ENCODE results near the gene DNAJC22. TPM values are rescaled to one million over a fixed set of nuclear protein-coding genes. Genes with fewer than 3 reads are reported as not detected.

The DNAJC22 gene
- total and polyA plus RNA-seq, 12 donors, result 0.01 to 0.59 (median 0.25) TPM; not detected in 4

DNA sequence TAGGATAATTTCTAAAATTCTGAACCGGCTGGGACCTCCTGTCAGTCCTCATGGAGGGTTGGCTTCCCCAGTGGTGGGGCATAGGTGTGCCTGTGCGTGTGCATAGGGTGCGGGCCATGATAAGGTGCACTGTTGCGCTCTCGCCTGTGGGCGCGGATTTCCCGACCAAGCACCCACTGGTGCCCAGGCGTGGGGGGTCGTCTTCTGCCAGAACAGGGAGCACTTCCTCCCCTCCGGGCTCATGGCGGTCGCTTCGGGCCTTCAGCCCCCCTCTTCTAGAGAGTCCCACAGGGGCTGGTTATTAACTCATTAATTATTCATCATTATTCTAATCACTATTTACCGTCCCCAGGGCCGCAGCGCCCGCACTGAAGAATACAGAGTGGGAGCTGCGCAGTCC, 12.5 kb upstream of the DNAJC22 start:
- Histone ChIP-seq H3K27ac (no peak overlapping the region), H3K36me3 (peaks cover 0 to 5% (median 0%) of the 10 kb centered on the region in 9 donors), H3K4me1 (peaks cover 0 to 41% (median 14%) of the 10 kb centered on the region in 9 donors), H3K27me3 (peaks cover 21 to 83% (median 67%) of the 10 kb centered on the region in 7 donors), H3K9me3 (no peaks in the 10 kb centered on the region), H3K4me3 (no peak overlapping the region)
- TF ChIP-seq CTCF (IDR thresholded peaks at IDR 0.05), result no peak
- WGBS, 2 donors, result 34 to 36% methylated on average over 19 of the region's 19 CpGs
- ATAC-seq, result no peak
- intact Hi-C loops (cut with DNase I), result loop anchor here in 1 of 10 donors (5.0 kb wide), 1 partner anchor 37 kb away; the partner anchor contains the start of gene PRPH
- no peak for DNase-seq

- H3K4me3 ChIP-seq, result no peak overlapping the region
- H3K4me1 ChIP-seq, result peaks cover 0 to 41% (median 14%) of the 10 kb centered on the region in 9 donors
- H3K27me3 ChIP-seq, result peaks cover 21 to 87% (median 72%) of the 10 kb centered on the region in 7 donors
- H3K27ac ChIP-seq, result no peak overlapping the region
- no peaks in the 10 kb centered on the region for H3K9me3 ChIP-seq
- peaks cover 0 to under 1% (median 0%) of the 10 kb centered on the region in 9 donors for H3K36me3 ChIP-seq
- intact Hi-C loops (cut with DNase I), result loop anchor here in 3 of 10 donors (5.0 kb wide), 2 partner anchors 37 to 42 kb away; partner anchors contain the start of gene PRPH (in 1 of the 3)
- TF ChIP-seq CTCF (IDR thresholded peaks at IDR 0.05), result no peak
- ATAC-seq (no peak), DNase-seq (no peak)
- 50 to 51% methylated on average over 12 of the region's 12 CpGs for WGBS, 2 donors
Measured at GRCh38 chr12:49334681-49335080, 12.0 kb upstream of the DNAJC22 start.

DNA sequence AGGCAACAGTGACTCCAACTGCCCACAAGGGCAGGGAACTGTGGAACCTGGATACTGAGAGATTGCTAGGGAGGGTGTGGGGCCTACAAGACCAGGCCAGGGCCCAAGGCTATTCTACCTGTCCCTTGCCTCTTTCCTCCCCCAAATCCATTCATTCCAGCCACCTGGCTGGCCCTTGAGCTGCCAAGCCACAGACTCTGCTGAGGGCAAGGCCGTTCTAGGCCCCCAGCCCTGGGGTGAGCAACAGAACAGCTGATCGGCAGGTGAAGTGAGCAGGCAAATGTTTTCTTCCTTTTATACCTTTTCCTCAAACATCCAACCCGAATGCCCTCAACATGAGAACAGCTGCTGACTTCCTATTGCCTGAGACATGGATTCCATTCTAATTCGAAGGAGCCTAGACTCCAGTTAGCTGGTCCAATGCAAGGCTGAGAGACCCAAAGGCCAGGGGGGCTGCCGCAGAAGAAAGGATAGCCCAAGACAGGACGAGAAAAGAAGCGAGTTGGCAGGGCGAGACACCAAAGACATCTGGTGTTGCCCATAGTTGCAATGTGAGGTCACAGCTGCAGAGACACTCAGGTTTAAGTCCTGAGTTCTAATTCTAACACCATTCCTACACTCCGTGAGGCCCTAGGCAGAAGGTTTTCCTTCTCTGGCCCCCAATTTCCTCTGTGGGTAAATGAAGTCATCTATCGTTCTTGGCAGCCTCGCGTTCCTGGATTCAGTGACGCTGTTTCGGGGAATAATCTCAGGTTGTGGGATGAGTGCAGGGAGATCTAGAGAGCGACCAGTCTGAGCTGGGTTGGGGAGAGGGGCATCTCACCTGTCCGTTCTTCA, 11.4 kb upstream of the DNAJC22 start:
- intact Hi-C loops (cut with DNase I), result loop anchor here in 2 of 10 donors (5.0 kb wide), 1 partner anchor 43 kb away; no protein-coding TSS in a partner anchor
- 57 to 59% methylated on average over 16 of the region's 16 CpGs for WGBS, 2 donors
- H3K27me3 ChIP-seq, result peaks cover 21 to 94% (median 73%) of the 10 kb centered on the region in 7 donors

More for the DNA sequence above, 11.4 kb upstream of the DNAJC22 start:
- Histone ChIP-seq H3K4me1 (peaks cover 0 to 41% (median 14%) of the 10 kb centered on the region in 9 donors), H3K4me3 (no peak overlapping the region), H3K9me3 (no peaks in the 10 kb centered on the region), H3K27ac (no peak overlapping the region), H3K36me3 (no peaks in the 10 kb centered on the region)
- TF ChIP-seq CTCF (IDR thresholded peaks at IDR 0.05), result no peak
- ATAC-seq (no peak), DNase-seq (no peak)

Measured in heart right ventricle (tissue), 16 donors.